Measurements from ENCODE around the gene CLEC2B. TPM values are rescaled to one million over a fixed set of nuclear protein-coding genes. Genes with fewer than 3 reads are reported as not detected.

Gene CLEC2B
- total RNA-seq, 1 experiment from 2014 or later = not detected

DNA sequence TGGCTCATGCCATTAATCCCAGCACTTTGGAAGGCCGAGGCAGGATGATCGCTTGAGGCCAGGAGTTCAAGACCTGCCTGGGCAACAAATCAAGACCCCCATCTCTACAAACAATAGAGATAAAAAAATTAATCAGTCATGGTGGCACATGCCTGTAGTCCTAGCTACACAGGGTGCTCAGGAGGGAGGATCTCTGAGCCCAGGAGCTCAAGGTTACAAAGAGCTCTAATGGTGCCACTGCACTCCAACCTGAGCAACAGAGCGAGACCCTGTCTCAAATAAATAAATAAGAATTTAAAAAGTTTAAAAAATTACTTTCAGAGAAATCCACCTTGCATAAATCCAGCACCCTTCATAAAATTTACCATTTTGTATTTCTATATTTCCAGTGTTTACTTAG lies 39.7 kb downstream of the CLEC2B start:
- Mint-ChIP-seq H3K4me3 (no peak overlapping the region), H3K27ac (no peak overlapping the region), H3K27me3 (ENCODE audit: low read depth) (no peaks in the 10 kb centered on the region; the same call in 1 of the 2 replicates), H3K9me3 (no peaks in the 10 kb centered on the region), H3K36me3 (ENCODE audit: insufficient read depth in 1 of 3, low read depth in 3 of 3) (no peaks in the 10 kb centered on the region), H3K4me1 (peaks cover 0 to 3% of the 10 kb centered on the region in 2 experiments; a peak in 2 of 4 replicates)
- Histone ChIP-seq H3K23ac (ENCODE audit: insufficient read length, low read depth, low read length) (no peak overlapping the region), H3K79me2 (ENCODE audit: insufficient read depth, low read length) (no peaks in the 10 kb centered on the region), H4K91ac (ENCODE audit: insufficient read length, low read depth, low read length) (no peak overlapping the region), H2BK5ac (ENCODE audit: insufficient read length, low read length) (no peak overlapping the region), H3K4me1 (ENCODE audit: insufficient read depth, low read length) (no peaks in the 10 kb centered on the region; the same call in 1 of the 2 replicates), H2BK15ac (ENCODE audit: low read depth, low read length) (no peak overlapping the region), H3K56ac (ENCODE audit: insufficient read length, low read depth, low read length) (no peak overlapping the region), H4K20me1 (ENCODE audit: control insufficient read depth, insufficient read depth, insufficient read length) (no peaks in the 10 kb centered on the region), H3T11ph (ENCODE audit: low read length) (no peak overlapping the region), H4K8ac (replicated peaks; ENCODE audit: insufficient read length, low read depth, low read length) (no peak overlapping the region), H3K4me2 (ENCODE audit: insufficient read depth, insufficient read length, low read length) (no peak overlapping the region), H4K5ac (ENCODE audit: insufficient read length, low read depth, low read length) (no peak overlapping the region), H2AFZ (ENCODE audit: low read length) (no peak overlapping the region), H2AK5ac (ENCODE audit: insufficient read length, low read length) (no peak overlapping the region), H2BK20ac (ENCODE audit: low read depth, low read length, poor library complexity, severe bottlenecking) (no peak overlapping the region), H3K27ac (ENCODE audit: insufficient read length, low read depth, low read length) (no peak overlapping the region), H3K4ac (ENCODE audit: low read depth, low read length) (no peak overlapping the region), H3K79me1 (ENCODE audit: insufficient read depth, low read depth, low read length, poor library complexity, severe bottlenecking) (no peaks in the 10 kb centered on the region), H3K9me3 (ENCODE audit: control insufficient read depth, low read depth, low read length) (no peaks in the 10 kb centered on the region), H2BK120ac (ENCODE audit: low read depth, low read length, poor library complexity, severe bottlenecking) (no peak overlapping the region), H3K18ac (ENCODE audit: insufficient read length, low read depth, low read length) (no peak overlapping the region), H3K27me3 (ENCODE audit: insufficient read depth, low read length) (no peaks in the 10 kb centered on the region), H3K14ac (ENCODE audit: insufficient read depth, low read length) (no peak overlapping the region), H3K9ac (ENCODE audit: extremely low read depth, insufficient read length, low read length) (no peak overlapping the region), H3K23me2 (ENCODE audit: insufficient read length, low read depth, low read length, poor library complexity, severe bottlenecking) (no peaks in the 10 kb centered on the region), H2BK12ac (ENCODE audit: insufficient read length, low read depth, low read length) (no peak overlapping the region)
- TF ChIP-seq, protein P1, sequence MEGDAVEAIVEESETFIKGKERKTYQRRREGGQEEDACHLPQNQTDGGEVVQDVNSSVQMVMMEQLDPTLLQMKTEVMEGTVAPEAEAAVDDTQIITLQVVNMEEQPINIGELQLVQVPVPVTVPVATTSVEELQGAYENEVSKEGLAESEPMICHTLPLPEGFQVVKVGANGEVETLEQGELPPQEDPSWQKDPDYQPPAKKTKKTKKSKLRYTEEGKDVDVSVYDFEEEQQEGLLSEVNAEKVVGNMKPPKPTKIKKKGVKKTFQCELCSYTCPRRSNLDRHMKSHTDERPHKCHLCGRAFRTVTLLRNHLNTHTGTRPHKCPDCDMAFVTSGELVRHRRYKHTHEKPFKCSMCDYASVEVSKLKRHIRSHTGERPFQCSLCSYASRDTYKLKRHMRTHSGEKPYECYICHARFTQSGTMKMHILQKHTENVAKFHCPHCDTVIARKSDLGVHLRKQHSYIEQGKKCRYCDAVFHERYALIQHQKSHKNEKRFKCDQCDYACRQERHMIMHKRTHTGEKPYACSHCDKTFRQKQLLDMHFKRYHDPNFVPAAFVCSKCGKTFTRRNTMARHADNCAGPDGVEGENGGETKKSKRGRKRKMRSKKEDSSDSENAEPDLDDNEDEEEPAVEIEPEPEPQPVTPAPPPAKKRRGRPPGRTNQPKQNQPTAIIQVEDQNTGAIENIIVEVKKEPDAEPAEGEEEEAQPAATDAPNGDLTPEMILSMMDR (conservative IDR thresholded peaks at IDR 0.05) = no peak
- no peak for DNase-seq
- no CpG with 5 or more reads among the region's 3 CpGs for WGBS (ENCODE audit: extremely low coverage, insufficient read length, low lambda C conversion rate)

All from H9 (cell line).